ENCODE results near the gene NEK10.

The NEK10 gene

GRCh38 chr3:27089068-27089467 lies 280.1 kb downstream of the NEK10 start:
- no peaks in the 10 kb centered on the region for H3K9me3 Mint-ChIP-seq
- H3K27ac Mint-ChIP-seq, result no peak overlapping the region
- H3K36me3 Mint-ChIP-seq, result no peaks in the 10 kb centered on the region
- H3K27me3 Mint-ChIP-seq, result peaks cover 0 to 4% of the 10 kb centered on the region in 2 donors
- DNase-seq, result no peak
- H3K4me1 Mint-ChIP-seq, result no peaks in the 10 kb centered on the region
- no peak overlapping the region for H3K4me3 Mint-ChIP-seq
- no peak for ATAC-seq (replicated peaks)

GRCh38 chr3:27085829-27086730 lies 283.1 kb downstream of the NEK10 start:
- Mint-ChIP-seq H3K27ac (no peak overlapping the region), H3K36me3 (no peaks in the 10 kb centered on the region), H3K27me3 (peaks cover 0 to 4% of the 10 kb centered on the region in 2 donors), H3K9me3 (no peaks in the 10 kb centered on the region), H3K4me3 (no peak overlapping the region), H3K4me1 (no peaks in the 10 kb centered on the region)
- no peak for DNase-seq
- no peak for ATAC-seq (replicated peaks)

GRCh38 chr3:27081992-27082607 lies 287.1 kb downstream of the NEK10 start:
- no peaks in the 10 kb centered on the region for H3K9me3 Mint-ChIP-seq
- no peak for DNase-seq
- no peaks in the 10 kb centered on the region for H3K4me1 Mint-ChIP-seq
- H3K27ac Mint-ChIP-seq, result no peak overlapping the region
- H3K4me3 Mint-ChIP-seq, result no peak overlapping the region
- H3K27me3 Mint-ChIP-seq, result peaks cover 0 to 4% of the 10 kb centered on the region in 2 donors
- no peak for ATAC-seq (replicated peaks)
- H3K36me3 Mint-ChIP-seq, result no peaks in the 10 kb centered on the region

DNA sequence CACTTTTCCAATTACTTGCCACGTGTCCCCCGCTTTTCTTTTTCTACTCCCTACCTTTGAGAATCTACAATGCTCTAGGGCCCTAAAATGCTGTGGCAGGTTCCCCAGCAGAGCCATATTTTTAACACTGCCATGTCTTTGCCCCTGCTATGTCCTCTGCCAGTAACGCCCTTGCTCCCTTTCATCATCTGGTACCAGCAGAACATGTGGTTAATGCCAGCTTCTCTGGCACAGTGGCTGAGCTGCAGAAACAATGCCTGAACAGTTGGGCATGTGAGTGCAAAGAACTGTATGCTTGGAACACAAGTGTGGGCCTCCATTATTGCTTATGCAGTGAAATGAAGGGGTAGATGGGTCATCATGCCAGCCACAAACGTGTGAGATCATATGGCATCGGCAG lies 287.6 kb downstream of the NEK10 start:
- no peak for ATAC-seq (replicated peaks)

GRCh38 chr3:27080258-27080525 lies 289.0 kb downstream of the NEK10 start:
- Mint-ChIP-seq H3K27ac (no peak overlapping the region), H3K4me1 (no peaks in the 10 kb centered on the region), H3K36me3 (no peaks in the 10 kb centered on the region), H3K4me3 (no peak overlapping the region), H3K27me3 (peaks cover 0 to 3% of the 10 kb centered on the region in 2 donors), H3K9me3 (no peaks in the 10 kb centered on the region)
- ATAC-seq (replicated peaks), result no peak
- no peak for DNase-seq

More for the DNA sequence above, 287.6 kb downstream of the NEK10 start:
- Mint-ChIP-seq H3K4me1 (no peaks in the 10 kb centered on the region), H3K27ac (no peak overlapping the region), H3K27me3 (peaks cover 0 to 4% of the 10 kb centered on the region in 2 donors), H3K9me3 (no peaks in the 10 kb centered on the region), H3K36me3 (no peaks in the 10 kb centered on the region), H3K4me3 (no peak overlapping the region)
- DNase-seq, result no peak

- no peak overlapping the region for H3K4me3 Mint-ChIP-seq
- H3K4me1 Mint-ChIP-seq, result no peaks in the 10 kb centered on the region
- no peak overlapping the region for H3K27ac Mint-ChIP-seq
- H3K36me3 Mint-ChIP-seq, result no peaks in the 10 kb centered on the region
- no peak for ATAC-seq (replicated peaks)
- peaks cover 0 to 7% of the 10 kb centered on the region in 2 donors for H3K27me3 Mint-ChIP-seq
- no peaks in the 10 kb centered on the region for H3K9me3 Mint-ChIP-seq
- DNase-seq, result no peak
These were observed 289.5 kb downstream of the NEK10 start for GRCh38 chr3:27079427-27080257.

GRCh38 chr3:27078246-27078913 lies 290.8 kb downstream of the NEK10 start:
- Mint-ChIP-seq H3K4me3 (no peak overlapping the region), H3K36me3 (no peaks in the 10 kb centered on the region), H3K27me3 (peaks cover 0 to 7% of the 10 kb centered on the region in 2 donors), H3K4me1 (no peaks in the 10 kb centered on the region), H3K9me3 (no peaks in the 10 kb centered on the region), H3K27ac (no peak overlapping the region)
- no peak for DNase-seq
- ATAC-seq (replicated peaks), result no peak

DNA sequence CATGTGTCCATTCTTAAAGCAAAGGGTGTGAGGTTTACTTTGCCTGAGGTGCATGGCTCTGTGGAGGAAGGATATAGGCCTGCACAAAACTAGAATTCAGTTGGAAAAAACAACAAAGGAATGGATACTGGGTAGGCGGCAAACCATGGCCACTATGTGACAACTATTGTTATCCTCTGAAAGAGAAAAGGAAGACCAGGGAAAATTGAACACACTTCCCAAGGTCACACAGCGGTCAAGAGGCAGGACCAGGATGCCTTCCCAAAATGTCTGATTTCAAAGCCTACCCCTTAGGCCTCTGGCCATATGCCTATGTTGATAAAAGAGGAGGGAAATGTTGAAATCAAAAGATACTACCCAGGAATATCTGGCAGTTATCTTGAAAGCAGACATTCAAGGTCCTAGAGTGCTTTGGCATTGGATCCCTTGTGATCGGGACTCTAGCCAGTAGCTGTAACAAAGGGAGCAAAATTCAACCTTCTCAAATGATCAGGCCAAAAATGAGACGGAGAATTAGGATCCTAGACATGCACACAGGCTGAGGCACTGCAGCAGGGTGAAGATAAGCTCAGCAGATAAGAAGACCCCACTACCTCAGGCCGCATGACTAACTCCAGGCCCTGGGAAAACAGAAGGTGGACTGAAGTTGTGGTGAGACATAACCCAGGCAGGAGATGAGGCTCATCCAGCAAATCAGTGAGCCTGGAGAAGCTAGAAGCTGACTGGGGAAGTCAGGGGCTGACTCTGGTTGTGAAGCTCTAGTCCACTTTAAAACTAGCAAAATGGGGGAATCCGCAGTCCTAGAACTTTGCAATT lies 292.2 kb downstream of the NEK10 start:
- Mint-ChIP-seq H3K27ac (no peak overlapping the region), H3K27me3 (peaks cover 0 to 7% of the 10 kb centered on the region in 2 donors), H3K9me3 (no peaks in the 10 kb centered on the region), H3K4me3 (no peak overlapping the region), H3K36me3 (no peaks in the 10 kb centered on the region), H3K4me1 (no peaks in the 10 kb centered on the region)
- no peak for DNase-seq
- ATAC-seq (replicated peaks), result no peak

- no peak for ATAC-seq (replicated peaks)
- H3K27ac Mint-ChIP-seq, result no peak overlapping the region
- no peaks in the 10 kb centered on the region for H3K4me1 Mint-ChIP-seq
- H3K4me3 Mint-ChIP-seq, result no peak overlapping the region
- H3K36me3 Mint-ChIP-seq, result no peaks in the 10 kb centered on the region
- H3K27me3 Mint-ChIP-seq, result peaks cover 0 to 7% of the 10 kb centered on the region in 2 donors
- DNase-seq, result no peak
- no peaks in the 10 kb centered on the region for H3K9me3 Mint-ChIP-seq
These were observed 294.3 kb downstream of the NEK10 start for GRCh38 chr3:27074914-27075313.

DNA sequence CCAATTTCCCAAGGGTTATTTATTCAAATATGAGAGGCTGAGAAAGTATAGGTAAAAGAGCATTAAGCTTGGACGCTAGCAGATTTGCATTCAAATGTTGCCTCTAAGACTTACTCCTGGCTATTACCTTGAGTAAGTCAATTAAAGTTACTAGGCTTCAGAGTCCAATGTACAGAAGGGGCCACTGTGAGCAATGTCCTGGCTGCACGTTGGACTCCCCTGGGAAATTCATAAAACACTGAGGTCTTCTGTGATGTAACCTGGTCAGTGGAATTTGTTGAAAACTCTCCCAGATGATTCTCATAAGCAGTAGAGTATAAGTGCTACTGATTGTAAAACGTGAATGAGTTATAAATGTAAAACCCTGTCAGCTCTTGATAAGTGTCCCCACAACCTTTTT lies 295.3 kb downstream of the NEK10 start:
- Mint-ChIP-seq H3K27ac (no peak overlapping the region), H3K4me3 (no peak overlapping the region), H3K9me3 (no peaks in the 10 kb centered on the region), H3K27me3 (peaks cover 0 to 7% of the 10 kb centered on the region in 2 donors), H3K36me3 (no peaks in the 10 kb centered on the region), H3K4me1 (no peaks in the 10 kb centered on the region)
- no peak for DNase-seq
- ATAC-seq (replicated peaks), result no peak

DNA sequence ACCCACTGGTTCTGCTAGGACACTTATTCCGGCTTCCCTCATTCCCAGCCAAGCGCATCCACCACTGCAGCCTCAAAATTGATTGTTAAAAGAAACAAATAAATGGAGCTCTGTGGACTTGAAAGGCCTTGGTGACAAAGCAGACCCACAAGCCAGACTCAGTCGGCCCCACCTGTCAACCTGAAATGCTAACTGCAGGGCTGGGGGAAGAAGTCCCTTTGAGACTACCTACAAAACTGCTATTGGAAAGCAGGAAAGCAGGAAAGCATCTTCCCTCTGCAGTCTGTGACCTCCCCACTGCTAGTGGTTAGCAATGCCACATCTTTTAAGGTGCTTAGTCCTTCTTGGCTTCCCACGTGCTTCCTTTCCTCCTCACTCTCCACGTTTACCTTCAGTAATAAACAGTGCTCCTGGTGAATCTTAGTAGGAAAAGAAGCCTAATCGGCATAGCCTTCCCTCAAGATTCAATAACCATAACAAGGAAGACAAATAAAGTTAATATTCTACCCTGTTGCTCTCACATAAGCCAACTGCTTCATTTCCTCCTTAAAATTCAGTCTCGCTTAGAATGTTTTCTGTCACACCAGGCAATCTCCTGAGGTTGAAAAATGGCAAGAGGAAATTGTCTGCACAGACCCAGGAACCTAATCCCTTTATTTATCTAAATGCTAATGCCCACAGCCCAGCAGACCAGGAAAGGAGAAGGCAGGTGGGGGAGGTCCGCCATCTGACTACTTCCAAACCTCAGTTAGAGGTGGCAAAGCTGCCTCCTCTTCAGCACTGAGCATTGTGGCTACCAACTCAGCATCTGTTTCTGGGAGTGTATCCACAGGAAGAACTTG lies 296.2 kb downstream of the NEK10 start:
- no peaks in the 10 kb centered on the region for H3K4me1 Mint-ChIP-seq
- H3K36me3 Mint-ChIP-seq, result no peaks in the 10 kb centered on the region
- ATAC-seq (replicated peaks) (no peak), DNase-seq (no peak)
- H3K4me3 Mint-ChIP-seq, result no peak overlapping the region
- H3K9me3 Mint-ChIP-seq, result no peaks in the 10 kb centered on the region
- no peak overlapping the region for H3K27ac Mint-ChIP-seq
- peaks cover 0 to 7% of the 10 kb centered on the region in 2 donors for H3K27me3 Mint-ChIP-seq

DNA sequence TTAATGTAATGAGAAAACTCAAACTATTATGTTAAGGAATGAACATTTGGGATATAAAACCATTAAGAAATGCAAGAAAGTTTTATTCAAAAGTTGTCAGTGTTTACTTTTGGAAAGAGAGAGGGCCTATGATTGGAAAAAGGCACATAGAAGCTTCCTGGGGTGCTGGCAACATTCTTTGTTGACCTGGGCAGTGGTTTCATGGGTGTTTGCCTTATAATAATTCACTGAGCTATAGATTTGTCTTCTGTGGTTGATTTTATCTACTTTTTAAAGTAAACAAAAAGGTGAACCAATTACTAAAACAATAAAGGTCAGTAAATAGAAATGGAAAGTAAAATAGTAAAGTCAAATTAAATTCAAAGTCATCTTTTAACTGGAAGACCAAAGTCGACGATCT lies 308.8 kb downstream of the NEK10 start:
- Mint-ChIP-seq H3K36me3 (no peaks in the 10 kb centered on the region), H3K27ac (no peak overlapping the region), H3K4me1 (no peaks in the 10 kb centered on the region), H3K27me3 (no peaks in the 10 kb centered on the region), H3K4me3 (no peak overlapping the region), H3K9me3 (peaks cover 3 to 4% of the 10 kb centered on the region in 2 donors)
- no peak for ATAC-seq (replicated peaks)
- no peak for DNase-seq
